Stimulated activated CD8-positive, alpha-beta memory T cell treated with anti-CD3 and anti-CD28 coated beads, Interleukin-4, amount 100 ng/mL, for 48 hours (primary cell): Measurements from ENCODE around the gene ADAMTS17.
A peak's percentile ranks its signal among the peaks of the same experiment; 100 is the strongest.

Source experiments
- DNase-seq: peaks from one replicate; pipeline ENCODE4 v3.0.0-alpha.2; 2020

Gene ADAMTS17

GRCh38 chr15:100194996-100195395, 146.8 kb downstream of the ADAMTS17 start:
- DNase-seq, result no peak

DNA sequence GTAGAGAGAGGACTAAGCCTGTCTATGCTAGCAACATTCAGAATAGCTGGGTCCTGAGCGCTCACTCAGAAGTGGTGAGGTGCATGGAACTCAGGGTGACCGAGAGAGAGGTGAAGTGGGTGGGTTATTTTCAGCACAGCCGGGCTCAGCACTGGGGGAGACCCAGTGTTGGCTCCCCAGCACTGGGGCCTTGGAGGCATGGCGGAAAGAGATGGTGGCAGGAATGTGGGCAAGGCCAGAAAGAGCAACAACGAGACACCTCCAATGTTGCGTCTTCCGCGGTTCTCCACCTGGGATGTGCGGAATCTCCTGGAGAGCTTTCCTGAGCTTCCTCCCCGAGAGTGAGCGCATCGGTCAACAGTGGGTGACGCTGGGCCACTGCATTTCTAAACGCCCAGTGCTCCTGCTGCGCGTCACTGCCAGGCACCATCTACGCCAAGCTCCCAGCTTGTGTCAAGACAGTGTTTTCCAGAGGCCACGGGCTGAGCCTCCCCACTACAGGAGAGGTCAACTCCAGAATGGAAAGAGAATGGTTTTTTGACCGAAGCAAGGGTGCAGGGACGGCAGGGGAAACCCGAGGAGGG, 148.4 kb downstream of the ADAMTS17 start:
- DNase-seq, result peak; percentile 9

DNA sequence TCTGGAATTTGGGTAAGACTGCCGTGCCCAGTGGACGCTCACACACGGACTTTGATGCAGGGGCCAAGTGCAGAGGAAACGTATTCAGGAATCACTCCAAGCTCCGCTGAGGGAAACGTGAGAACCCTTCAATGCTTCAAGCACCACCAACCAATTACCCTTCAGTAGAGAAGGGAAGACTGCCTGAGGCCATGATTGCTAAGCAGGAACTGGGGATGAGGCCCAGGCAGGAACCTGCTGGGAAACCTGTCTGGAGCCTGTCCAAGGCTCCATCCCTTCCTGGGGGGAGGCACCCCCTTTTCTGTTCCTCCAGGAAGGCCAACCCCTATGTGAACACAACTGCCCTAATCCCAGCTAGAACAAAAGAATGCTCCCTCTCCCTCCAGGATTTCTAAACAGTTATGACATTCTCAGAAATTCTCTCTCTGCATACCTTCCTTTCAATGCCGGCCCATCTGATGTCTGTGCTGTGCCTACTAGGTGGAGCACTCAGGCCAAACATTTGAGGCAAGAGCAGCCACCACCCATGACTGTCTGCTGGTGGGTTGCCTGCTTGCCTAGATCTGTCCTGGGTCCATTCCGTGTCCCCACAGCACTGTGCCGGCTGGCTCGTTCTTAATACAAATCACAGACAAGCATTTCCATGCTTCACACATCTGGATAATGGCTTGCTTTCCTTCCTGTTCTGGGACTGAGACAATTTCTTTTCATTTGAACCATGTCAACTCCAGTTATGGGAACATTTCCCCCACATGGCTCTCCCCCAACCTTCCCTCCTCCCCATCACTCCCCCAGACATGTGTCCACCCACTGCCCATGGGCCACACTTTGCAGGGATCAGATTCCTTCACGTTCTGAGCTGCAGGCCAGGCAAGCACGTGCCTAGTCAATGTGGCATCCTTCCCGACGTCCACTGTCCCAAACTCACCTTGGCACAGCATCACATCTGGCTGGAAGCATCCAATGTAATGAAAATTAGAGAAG, 149.4 kb downstream of the ADAMTS17 start:
- no peak for DNase-seq

GRCh38 chr15:100191161-100191560, 150.6 kb downstream of the ADAMTS17 start:
- no peak for DNase-seq

- DNase-seq, result peak; percentile 9
Observed at GRCh38 chr15:100190675-100191074, 151.1 kb downstream of the ADAMTS17 start.

GRCh38 chr15:100189849-100190248, 151.9 kb downstream of the ADAMTS17 start:
- DNase-seq, result no peak

DNA sequence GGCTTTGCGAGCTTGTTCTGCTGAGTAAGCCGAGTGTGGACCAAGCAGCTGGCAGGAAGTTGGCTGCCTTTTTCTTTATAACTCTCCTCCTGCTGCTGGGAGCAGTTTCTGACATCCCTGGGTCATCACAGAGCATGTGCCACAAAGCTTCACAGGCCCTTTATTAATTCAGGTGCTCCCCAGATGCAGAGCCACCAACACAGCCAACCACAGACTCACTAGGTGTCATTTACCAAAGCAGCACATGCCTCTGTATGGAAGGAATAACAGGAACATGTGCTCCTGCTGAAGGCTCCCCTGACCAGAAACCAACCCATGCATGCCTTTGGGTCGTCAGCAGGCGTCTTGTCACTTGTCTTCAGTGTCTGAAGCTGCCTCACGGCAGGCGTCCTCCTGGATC, 152.5 kb downstream of the ADAMTS17 start:
- no peak for DNase-seq

DNA sequence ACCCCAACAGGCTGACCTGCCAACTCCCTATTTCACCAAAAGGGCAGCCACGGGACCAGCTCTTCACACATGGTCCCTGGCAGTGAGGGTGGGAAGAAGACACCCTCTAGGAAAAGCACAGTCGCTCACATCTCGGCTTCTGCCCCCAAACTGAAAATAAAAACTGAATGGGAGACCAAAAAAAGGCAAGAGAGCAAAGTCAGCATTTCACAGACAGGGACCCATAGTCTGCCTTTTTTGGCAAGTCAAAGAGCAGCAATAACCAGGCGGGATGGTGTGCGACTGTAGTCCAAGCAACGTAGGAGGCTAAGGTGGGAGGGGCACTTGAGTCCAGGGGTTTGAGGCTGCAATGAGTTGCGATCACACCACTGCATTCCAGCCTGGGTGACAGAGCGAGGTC, 154.1 kb downstream of the ADAMTS17 start:
- no peak for DNase-seq

DNA sequence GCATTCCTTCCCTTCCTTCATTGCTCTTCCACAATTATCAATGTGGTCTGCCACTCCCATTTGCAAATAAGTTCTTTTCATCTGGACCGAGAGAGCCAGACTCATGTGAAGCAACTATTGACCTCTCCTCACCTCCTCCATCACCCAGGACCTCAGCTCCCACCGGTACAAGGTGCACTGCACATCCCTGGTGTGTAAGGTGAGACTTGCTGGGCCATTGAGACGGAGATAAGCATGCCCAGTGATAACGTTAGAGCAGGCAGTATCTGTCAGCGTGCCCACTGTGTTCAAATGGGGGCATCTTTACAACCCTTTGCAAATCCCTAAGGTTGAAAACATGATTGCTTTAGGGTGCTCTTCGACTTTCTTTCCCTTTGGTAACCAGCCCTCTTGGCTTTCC, 154.8 kb downstream of the ADAMTS17 start:
- no peak for DNase-seq

- DNase-seq, result peak; percentile 2
Observed at GRCh38 chr15:100186366-100186765, 155.4 kb downstream of the ADAMTS17 start.

- DNase-seq, result peak; percentile 2
Observed at GRCh38 chr15:100183921-100184495, 157.8 kb downstream of the ADAMTS17 start.

DNA sequence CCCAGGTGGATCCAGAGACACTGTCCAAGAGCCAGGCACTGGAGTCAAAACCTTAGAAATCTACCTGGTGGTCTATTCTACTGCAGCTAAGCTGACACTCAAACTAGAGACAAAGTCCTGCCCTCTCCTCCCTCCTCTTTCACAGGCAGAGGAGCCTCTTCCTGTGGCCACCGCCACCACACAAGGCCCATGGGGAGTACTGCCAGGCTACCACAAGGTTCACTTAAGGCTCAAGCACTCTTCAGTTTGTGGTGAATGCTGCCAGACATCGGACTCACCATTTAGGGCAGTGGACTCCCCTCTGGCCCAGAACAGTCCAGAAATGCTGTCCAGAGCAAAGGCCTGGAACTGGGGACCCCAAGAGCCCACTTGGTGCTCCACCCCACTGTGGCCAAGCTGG, 160.9 kb downstream of the ADAMTS17 start:
- DNase-seq, result no peak

DNA sequence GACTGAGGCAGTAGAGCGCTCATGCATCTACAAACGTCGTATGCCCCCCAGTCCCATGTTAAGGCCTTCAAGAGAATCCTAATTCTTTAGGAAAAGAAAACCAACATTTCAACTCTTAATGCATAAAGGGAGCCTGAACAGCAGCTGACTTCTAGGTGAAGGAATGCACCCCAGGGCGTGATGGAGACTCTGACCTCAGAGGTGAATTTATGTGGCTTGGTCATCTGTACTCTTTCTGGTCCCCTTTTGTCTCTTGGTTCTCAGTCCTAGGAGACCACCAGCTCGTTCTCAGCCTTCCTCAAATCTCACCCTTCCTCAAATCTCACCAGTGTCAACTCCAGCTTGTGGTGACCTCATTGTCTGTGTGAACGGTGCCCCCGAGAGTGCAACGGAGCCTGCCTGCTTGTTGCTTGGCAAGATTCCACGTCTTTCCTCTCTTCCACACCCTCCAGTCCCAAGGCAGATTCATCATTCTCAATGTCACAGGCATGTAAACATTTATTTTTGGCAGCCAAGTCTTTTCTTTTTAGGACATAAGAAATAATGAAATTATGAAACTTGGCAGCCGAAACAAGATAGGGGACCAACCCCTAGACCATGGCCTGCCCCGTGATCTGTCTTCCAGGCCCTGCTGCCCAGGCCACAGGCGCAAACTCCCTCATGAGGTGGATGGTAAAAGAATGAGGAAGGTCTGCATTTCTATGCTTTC, 166.2 kb downstream of the ADAMTS17 start:
- no peak for DNase-seq

- no peak for DNase-seq
Observed at GRCh38 chr15:100174904-100175275, 166.9 kb downstream of the ADAMTS17 start.

GRCh38 chr15:100174159-100174903, 167.4 kb downstream of the ADAMTS17 start:
- DNase-seq, result no peak

DNA sequence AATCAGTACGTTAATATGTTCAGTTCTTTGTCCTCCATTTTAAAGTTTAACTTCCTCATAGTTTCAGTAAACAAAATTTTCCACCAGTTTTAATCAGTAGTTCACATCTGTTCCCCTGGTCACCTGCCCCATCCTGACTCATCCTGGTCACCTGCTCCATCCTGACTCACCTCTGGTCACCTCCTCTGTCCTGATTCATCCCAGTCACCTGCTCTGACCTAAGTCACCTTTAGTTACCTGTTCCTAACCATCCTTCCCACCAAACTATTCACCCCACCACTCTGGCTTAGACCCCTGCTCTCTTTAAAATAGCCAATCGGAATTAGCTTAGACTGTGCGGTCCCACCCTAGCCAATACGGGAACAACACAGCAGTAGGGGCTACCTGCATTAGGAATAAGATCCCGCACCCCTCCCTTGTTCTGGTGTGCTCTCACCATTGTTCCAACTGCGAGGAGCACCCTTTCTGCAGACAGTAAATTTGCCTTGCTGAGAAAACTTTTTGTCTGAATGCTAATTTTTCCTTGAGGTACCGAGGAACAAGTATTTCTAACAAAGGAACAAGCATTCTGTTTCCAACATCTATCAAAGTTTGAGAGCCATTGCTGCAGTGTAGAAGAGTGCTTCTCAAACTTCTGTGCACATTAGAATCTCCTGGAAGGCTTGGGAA, 169.3 kb downstream of the ADAMTS17 start:
- no peak for DNase-seq

GRCh38 chr15:100171411-100171810, 170.4 kb downstream of the ADAMTS17 start:
- no peak for DNase-seq

GRCh38 chr15:100170291-100171210, 171.2 kb downstream of the ADAMTS17 start:
- peak; percentile 62 for DNase-seq

DNA sequence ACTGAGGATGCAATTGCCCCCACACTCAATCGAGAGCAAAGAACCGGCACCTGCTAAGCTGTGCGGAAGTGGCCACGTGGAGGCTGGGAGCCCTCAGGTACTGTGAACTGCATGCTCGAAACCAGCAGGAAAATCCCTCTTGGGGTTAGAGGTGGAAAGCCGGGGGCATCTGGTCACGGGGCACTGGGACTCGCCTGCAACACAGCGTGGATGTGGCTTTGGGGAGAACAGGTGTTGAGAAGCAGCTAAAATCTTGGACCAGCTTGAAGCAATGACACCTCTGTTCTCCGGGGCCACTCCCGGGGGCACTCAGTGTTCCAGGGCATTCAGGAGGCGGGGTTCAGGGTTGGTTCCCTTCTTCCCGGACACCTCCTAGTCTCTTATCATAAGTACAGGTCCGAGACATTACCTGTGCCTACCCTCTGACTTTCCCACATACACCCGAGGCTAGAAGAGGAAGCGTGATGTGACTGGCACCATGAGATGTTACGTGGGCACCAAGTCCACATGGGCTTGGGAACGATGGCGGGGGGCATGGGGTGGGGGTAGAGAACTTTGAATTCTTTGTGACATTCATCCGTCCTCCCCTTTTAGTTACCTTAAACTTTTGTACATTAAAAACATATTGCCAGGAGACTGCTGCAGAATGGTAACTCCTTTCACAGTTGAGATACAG, 172.0 kb downstream of the ADAMTS17 start:
- no peak for DNase-seq

- DNase-seq, result no peak
Observed at GRCh38 chr15:100168787-100169186, 173.0 kb downstream of the ADAMTS17 start.
